OCI-LY3 (cell line): Measurements from ENCODE around the gene FRMD4A.

Experiments used
- H2AFZ ChIP-seq: fragments of 200-600, 300-600 bp; shearing (Covaris generic); 2 replicates; pipeline ENCODE4 v1.6.0; 2014; ENCODE audit warnings: antibody characterized with exemption, low read depth, low read length
- H3K27ac ChIP-seq: fragments of 200-600, 300-600 bp; sonication (generic); 2 replicates; pipeline ENCODE4 v1.5.1; 2014; ENCODE audit warnings: mild to moderate bottlenecking, low read length, moderate library complexity, mixed read lengths
- H3K27me3 ChIP-seq: fragments of 200-600, 300-600 bp; sonication (generic); 2 replicates; pipeline ENCODE4 v1.6.1; 2014; ENCODE audit warnings: low read depth, low read length, mixed read lengths
- H3K36me3 ChIP-seq: fragments of 200-600, 300-600 bp; sonication (generic); replicated peaks from 2 replicates; pipeline ENCODE3; 2014; ENCODE audit warnings: low read depth, low read length, mixed read lengths
- H3K4me1 ChIP-seq: fragments of 300-600, 200-600 bp; sonication (generic); 2 replicates; pipeline ENCODE4 v1.6.1; 2014; ENCODE audit warnings: low read length, mixed read lengths
- H3K4me2 ChIP-seq: fragments of 200-600, 300-600 bp; sonication (generic); 2 replicates; pipeline ENCODE4 v1.6.1; 2014; ENCODE audit warnings: low read length, mixed read lengths
- H3K4me3 ChIP-seq: fragments of 300-600, 200-600 bp; sonication (generic); 2 replicates; pipeline ENCODE4 v1.5.1; 2014; ENCODE audit warnings: antibody characterized with exemption, mild to moderate bottlenecking, low read length, moderate library complexity
- H3K79me2 ChIP-seq: fragments of 300-600, 200-600 bp; shearing (Covaris generic); 2 replicates; pipeline ENCODE4 v1.6.1; 2014; ENCODE audit warnings: mild to moderate bottlenecking, low read length, mixed read lengths
- H3K9ac ChIP-seq: fragments of 300-600, 200-600 bp; shearing (Covaris generic); 2 replicates; pipeline ENCODE4 v1.6.0; 2014; ENCODE audit warnings: mild to moderate bottlenecking, low read length, moderate library complexity
- H3K9me3 ChIP-seq: fragments of 200-600, 300-600 bp; shearing (Covaris generic); 2 replicates; pipeline ENCODE4 v1.6.1; 2014; ENCODE audit warnings: low read length, mixed read lengths; ENCODE audit not compliant: insufficient read depth
- H4K20me1 ChIP-seq: fragments of 200-600, 300-600 bp; sonication (generic); 2 replicates; pipeline ENCODE4 v1.6.1; 2016; ENCODE audit warnings: low read length, mixed read lengths; ENCODE audit not compliant: insufficient read depth
- CTCF ChIP-seq: fragments of 200-600, 300-600 bp; sonication (generic); IDR thresholded peaks from 2 replicates; pipeline ENCODE4 v1.5.1; 2014; ENCODE audit warnings: antibody characterized with exemption, low read length, low read depth
- EZH2phosphoT487 ChIP-seq: fragments of 200-600 bp; shearing (Covaris generic); IDR thresholded peaks from 2 replicates; pipeline ENCODE4 v1.6.1; 2018; ENCODE audit warnings: antibody characterized with exemption, mixed run types, low read depth

FRMD4A gene

GRCh38 chr10:13944823-13945222 is 385.9 kb downstream of the FRMD4A start:
- H3K9ac ChIP-seq, result no peak overlapping the region
- H3K79me2 ChIP-seq, result no peaks in the 10 kb centered on the region
- no peaks in the 10 kb centered on the region for H3K9me3 ChIP-seq
- peaks cover 13% of the 10 kb centered on the region for H3K4me1 ChIP-seq
- H3K4me3 ChIP-seq, result no peak overlapping the region
- H3K4me2 ChIP-seq, result peak overlapping the region; percentile 36; the same call in 1 of the 2 replicates
- TF ChIP-seq EZH2phosphoT487, result no peak
- no peak for TF ChIP-seq CTCF
- no peaks in the 10 kb centered on the region; the same call in 1 of the 2 replicates for H3K27me3 ChIP-seq
- no peak overlapping the region for H3K27ac ChIP-seq
- H4K20me1 ChIP-seq, result no peaks in the 10 kb centered on the region
- no peaks in the 10 kb centered on the region for H3K36me3 ChIP-seq
- H2AFZ ChIP-seq, result no peak overlapping the region

GRCh38 chr10:13943735-13944398 is 386.9 kb downstream of the FRMD4A start:
- Histone ChIP-seq H3K27me3 (no peaks in the 10 kb centered on the region; the same call in 1 of the 2 replicates), H3K27ac (no peak overlapping the region), H3K9ac (no peak overlapping the region), H4K20me1 (no peaks in the 10 kb centered on the region), H3K9me3 (no peaks in the 10 kb centered on the region), H3K4me3 (no peak overlapping the region), H2AFZ (no peak overlapping the region), H3K4me2 (no peak overlapping the region), H3K36me3 (no peaks in the 10 kb centered on the region), H3K4me1 (peaks cover 13% of the 10 kb centered on the region), H3K79me2 (no peaks in the 10 kb centered on the region)
- TF ChIP-seq CTCF, result no peak
- no peak for TF ChIP-seq EZH2phosphoT487

- Histone ChIP-seq H2AFZ (no peak overlapping the region), H3K4me3 (no peak overlapping the region), H3K4me1 (peaks cover 13% of the 10 kb centered on the region), H3K27ac (no peak overlapping the region), H3K36me3 (no peaks in the 10 kb centered on the region), H3K4me2 (no peak overlapping the region), H3K79me2 (no peaks in the 10 kb centered on the region), H3K9ac (no peak overlapping the region), H3K9me3 (no peaks in the 10 kb centered on the region), H3K27me3 (peaks cover 11% of the 10 kb centered on the region; the same call in 1 of the 2 replicates), H4K20me1 (no peaks in the 10 kb centered on the region)
- TF ChIP-seq CTCF (no peak), EZH2phosphoT487 (no peak)
Observed at GRCh38 chr10:13942035-13942434, 388.7 kb downstream of the FRMD4A start.

GRCh38 chr10:13939391-13939790 is 391.3 kb downstream of the FRMD4A start:
- TF ChIP-seq EZH2phosphoT487, result no peak
- no peak for TF ChIP-seq CTCF
- Histone ChIP-seq H3K27me3 (peaks cover 22% of the 10 kb centered on the region; the same call in 1 of the 2 replicates), H3K4me2 (no peak overlapping the region), H3K9ac (no peak overlapping the region), H3K36me3 (no peaks in the 10 kb centered on the region), H3K4me1 (peaks cover 6% of the 10 kb centered on the region), H3K9me3 (no peaks in the 10 kb centered on the region), H3K4me3 (no peak overlapping the region), H3K27ac (no peak overlapping the region), H3K79me2 (no peaks in the 10 kb centered on the region), H2AFZ (no peak overlapping the region), H4K20me1 (no peaks in the 10 kb centered on the region)
